OCI-M2 (cell line): Measurements from ENCODE around the gene GRAMD1C.
"Not testable (repeated sequence)": the region's sequence is repeated elsewhere in the genome, so short reads cannot be mapped to it uniquely, and the experiment has no call there.

Experiments used
- DNase-seq: peaks from one replicate; lab custom pipeline; 2025; ENCODE audit not compliant: unreplicated experiment; lab: John Stamatoyannopoulos, UW

The GRAMD1C gene

GRCh38 chr3:113850391-113850790, 11.8 kb downstream of the GRAMD1C start:
- not testable (repeated sequence) for DNase-seq

- no peak for DNase-seq
These were observed 13.9 kb downstream of the GRAMD1C start for GRCh38 chr3:113852506-113852905.

- DNase-seq = no peak
These were observed 28.9 kb downstream of the GRAMD1C start for GRCh38 chr3:113867506-113867905.

- DNase-seq = no peak
These were observed 34.7 kb downstream of the GRAMD1C start for GRCh38 chr3:113873293-113873692.

GRCh38 chr3:113873814-113874526, 35.4 kb downstream of the GRAMD1C start:
- DNase-seq = no peak

- no peak for DNase-seq
These were observed 39.8 kb downstream of the GRAMD1C start for GRCh38 chr3:113878403-113878802.

- no peak for DNase-seq
These were observed 46.5 kb downstream of the GRAMD1C start for GRCh38 chr3:113885050-113885449.

GRCh38 chr3:113890256-113890900, 51.8 kb downstream of the GRAMD1C start:
- no peak for DNase-seq

GRCh38 chr3:113894927-113895326, 56.3 kb downstream of the GRAMD1C start:
- DNase-seq = no peak

- DNase-seq = no peak
These were observed 57.4 kb downstream of the GRAMD1C start for GRCh38 chr3:113895964-113896363.

GRCh38 chr3:113896930-113897329, 58.3 kb downstream of the GRAMD1C start:
- no peak for DNase-seq

GRCh38 chr3:113897373-113897777, 58.8 kb downstream of the GRAMD1C start:
- no peak for DNase-seq

- DNase-seq = no peak
These were observed 60.3 kb downstream of the GRAMD1C start for GRCh38 chr3:113898892-113899291.

GRCh38 chr3:113906568-113907140, 68.1 kb downstream of the GRAMD1C start:
- no peak for DNase-seq

GRCh38 chr3:113908133-113908532, 69.5 kb downstream of the GRAMD1C start:
- no peak for DNase-seq

GRCh38 chr3:113910966-113911365, 72.4 kb downstream of the GRAMD1C start:
- no peak for DNase-seq

GRCh38 chr3:113912552-113913236, 74.1 kb downstream of the GRAMD1C start:
- DNase-seq = no peak

GRCh38 chr3:113914646-113915045, 76.1 kb downstream of the GRAMD1C start:
- DNase-seq = no peak

GRCh38 chr3:113927556-113927955, 89.0 kb downstream of the GRAMD1C start:
- DNase-seq = no peak

GRCh38 chr3:113946831-113947230, 108.2 kb downstream of the GRAMD1C start:
- no peak for DNase-seq

GRCh38 chr3:113947372-113948014, 108.9 kb downstream of the GRAMD1C start, which contains the start of gene ZDHHC23:
Gene ZDHHC23 (plus strand): TSS chr3:113948013. CDS start chr3:113948803, 790 bp downstream.
- no peak for DNase-seq
